HepG2 (cell line): ENCODE measurements around the gene STK4. TPM values are rescaled to one million over a fixed set of nuclear protein-coding genes. Genes with fewer than 3 reads are reported as not detected.

Experiments used
- ATAC-seq: fragments of 200-7000 bp; cut with Tn5 transposase; 3 replicates; pipeline ENCODE4 v1.9.1; 2020; ENCODE audit warnings: mild to moderate bottlenecking, moderate library complexity
- BruUV-seq: library from RNA; stranded (reverse); fragments of 400-500 nt; replicated peaks from 2 replicates; lab custom pipeline; 2021; lab: Mats Ljungman, UMichigan
- CTCF ChIA-PET: fragments of 300-600 bp; formaldehyde crosslinking; extraction: SDS; loops from one replicate; lab custom pipeline; 2021; ENCODE audit warnings: low total read pairs, inconsistent platforms, low intra/inter-chr PET ratio; lab: Yijun Ruan, JAX
- POLR2A ChIA-PET: fragments of 350-600 bp; sonication (Branson Sonifier 250); formaldehyde crosslinking; loops from one replicate; lab custom pipeline; 2020; ENCODE audit warnings: antibody characterized with exemption, inconsistent platforms; lab: Yijun Ruan, JAX
- DNase-seq: peaks from one replicate; pipeline ENCODE4 v3.0.0-alpha.2; 2015; ENCODE audit warnings: low spot score
- FAIRE-seq: peaks from 3 replicates; lab custom pipeline; 2011; peaks lifted over from hg19 to GRCh38; lab: Jason Lieb, UNC
- H2AFZ ChIP-seq: one replicate; pipeline ENCODE4 v1.6.1; 2011; ENCODE audit warnings: low read length, inconsistent platforms
- H3K27ac ChIP-seq: fragments of 300-600 bp; 3 replicates; pipeline ENCODE4 v1.8.0; 2011; ENCODE audit warnings: mixed run types, mild to moderate bottlenecking, mixed read lengths, low read length, inconsistent platforms; ENCODE audit not compliant: insufficient read depth; ENCODE audit errors: extremely low read length
- H3K27me3 ChIP-seq, 2 experiments: fragments of 200-600 bp in 1 of 2; 2 replicates in 1 of 2; 3 replicates in 1 of 2; pipeline versions ENCODE4 v1.6.0 to v1.8.0; 2011; ENCODE audit warnings: low read length in 2 of 2, mild to moderate bottlenecking in 2 of 2, moderate library complexity in 2 of 2, inconsistent platforms in 1 of 2; ENCODE audit not compliant: insufficient read depth in 2 of 2, control insufficient read depth in 1 of 2
- H3K36me3 ChIP-seq, 2 experiments: fragments of 200-600 bp in 1 of 2; replicated peaks in 1 of 2; 2 replicates in 1 of 2; 3 replicates in 1 of 2; pipeline versions ENCODE4 v1.5.1 to v1.8.0; 2011; ENCODE audit warnings: low read length in 2 of 2, inconsistent platforms in 1 of 2; ENCODE audit not compliant: insufficient read depth in 2 of 2, control insufficient read depth in 1 of 2
- H3K4me1 ChIP-seq: 2 replicates; pipeline ENCODE4 v1.5.1; 2012; ENCODE audit warnings: low read length, inconsistent platforms; ENCODE audit not compliant: insufficient read depth
- H3K4me2 ChIP-seq: 2 replicates; pipeline ENCODE4 v1.6.0; 2011; ENCODE audit warnings: low read depth, low read length, inconsistent platforms
- H3K4me3 ChIP-seq, 3 experiments: fragments of 200-600 bp in 1 of 3; sonication (generic), shearing (Covaris generic) in 1 of 3; replicated peaks in 1 of 3; 2 replicates each; pipeline ENCODE4 v1.5.1; 2011 to 2016; ENCODE audit warnings: low read length in 3 of 3, inconsistent platforms in 2 of 3, low read depth in 2 of 3, mild to moderate bottlenecking in 2 of 3, control low read depth in 1 of 3, mixed read lengths in 1 of 3; ENCODE audit not compliant: insufficient read depth in 1 of 3
- H3K79me2 ChIP-seq: one replicate; pipeline ENCODE4 v1.6.1; 2011; ENCODE audit warnings: low read length, inconsistent platforms; ENCODE audit not compliant: insufficient read depth
- H3K9ac ChIP-seq: 2 replicates; pipeline ENCODE4 v1.6.0; 2011; ENCODE audit warnings: mild to moderate bottlenecking, low read depth, low read length, inconsistent platforms; ENCODE audit not compliant: insufficient read depth
- H3K9me3 ChIP-seq: 2 replicates; pipeline ENCODE4 v1.5.1; 2012; ENCODE audit warnings: mild to moderate bottlenecking, low read length
- H4K20me1 ChIP-seq: 2 replicates; pipeline ENCODE4 v1.6.0; 2011; ENCODE audit warnings: inconsistent platforms, mild to moderate bottlenecking, low read length, moderate library complexity; ENCODE audit not compliant: insufficient read depth
- ATRX ChIP-seq: sonication (generic); formaldehyde crosslinking; IDR thresholded peaks from 2 replicates; pipeline ENCODE4 v1.4.0; 2020; ENCODE audit warnings: missing genetic modification reagents, borderline replicate concordance
- CREM ChIP-seq, 2 experiments: sonication (generic) in 1 of 2; formaldehyde crosslinking in 1 of 2; IDR thresholded peaks; 2 replicates each; pipeline versions ENCODE4 v1.4.0 to v1.6.1; 2016 to 2020; ENCODE audit warnings: antibody characterized with exemption in 1 of 2, mild to moderate bottlenecking in 1 of 2, missing genetic modification reagents in 1 of 2
- DNMT3B ChIP-seq: conservative IDR thresholded peaks from 2 replicates; pipeline ENCODE4 v1.6.1; 2016; ENCODE audit warnings: missing biosample characterization, control low read depth
- GTF2F1 ChIP-seq: fragments of 150-350 bp; IDR thresholded peaks from 2 replicates; pipeline ENCODE4 v1.6.1; 2014; ENCODE audit warnings: low read length
- HNRNPK ChIP-seq: fragments of 200-400 bp; formaldehyde crosslinking; IDR thresholded peaks from 2 replicates; pipeline ENCODE4 v1.6.1; 2018; ENCODE audit warnings: low read length, low read depth, moderate library complexity, mild to moderate bottlenecking; ENCODE audit not compliant: poor library complexity, severe bottlenecking
- NPAS2 ChIP-seq: sonication (generic); formaldehyde crosslinking; IDR thresholded peaks from 2 replicates; pipeline ENCODE4 v1.8.0; 2022; ENCODE audit warnings: mild to moderate bottlenecking, missing genetic modification reagents, borderline replicate concordance
- PCBP1 ChIP-seq: fragments of 200-400 bp; formaldehyde crosslinking; IDR thresholded peaks from 2 replicates; pipeline ENCODE4 v1.6.1; 2017; ENCODE audit warnings: mild to moderate bottlenecking, low read depth, low read length, borderline replicate concordance
- ZBTB4 ChIP-seq: sonication (generic); formaldehyde crosslinking; IDR thresholded peaks from 2 replicates; pipeline ENCODE4 v1.4.0; 2020; ENCODE audit warnings: missing genetic modification reagents, mild to moderate bottlenecking, borderline replicate concordance
- ZFYVE20 ChIP-seq: sonication (generic); formaldehyde crosslinking; IDR thresholded peaks from 2 replicates; pipeline ENCODE4 v1.8.0; 2023; ENCODE audit warnings: low read depth, mild to moderate bottlenecking, moderate library complexity, missing genetic modification reagents, borderline replicate concordance
- ZMYM2 ChIP-seq: sonication (generic); formaldehyde crosslinking; IDR thresholded peaks from 2 replicates; pipeline ENCODE4 v1.8.0; 2022; ENCODE audit warnings: mild to moderate bottlenecking, missing genetic modification reagents
- ZNF207 ChIP-seq: fragments of 450-650 bp; IDR thresholded peaks from 2 replicates; pipeline ENCODE4 v1.6.1; 2016; ENCODE audit warnings: antibody characterized with exemption, borderline replicate concordance
- ZNF75D ChIP-seq: sonication (generic); formaldehyde crosslinking; IDR thresholded peaks from 2 replicates; pipeline ENCODE4 v1.8.1; 2023; ENCODE audit warnings: missing genetic modification reagents, mild to moderate bottlenecking, borderline replicate concordance
- WGBS: methylation state at CpG from one replicate; pipeline ENCODE4 v1.1.6; 2017; ENCODE audit warnings: low lambda C conversion rate; 5-methylcytosine and 5-hydroxymethylcytosine counted together
- in situ Hi-C: cut with HindIII; loops from 2 replicates; pipeline ENCODE4 v1.10.0; 2017; ENCODE audit warnings: low pct_unique_long_range_greater_than_20kb; ENCODE audit not compliant: extremely low pct_ligation_motif_present
- intact Hi-C: fragments of 100-400 bp; cut with micrococcal nuclease; formaldehyde crosslinking; loops from one replicate; pipeline ENCODE4 v1.10.0; 2022; ENCODE audit not compliant: unreplicated experiment
- polyA plus RNA-seq, 8 experiments: library from polyadenylated mRNA; depleted of rRNA in 3 of 8; stranded (reverse) in 7 of 8; unstranded in 1 of 8; fragments of >200 nt; fragmentation: Illumina TruSeq in 4 of 8; extraction: Trizol in 4 of 8; gene quantifications; 2 replicates each; pipeline versions ENCODE4 v1.2.1 to v1.2.3, GENCODE V29; 2011 to 2016; ENCODE audit warnings: low read depth in 4 of 8, missing spikeins in 1 of 8, mixed read lengths in 1 of 8; ENCODE audit not compliant: insufficient read depth in 1 of 8
- total RNA-seq, 5 experiments: library from RNA; depleted of rRNA; stranded (reverse); fragments of >200 nt; fragmentation: Illumina TruSeq; extraction: Trizol; gene quantifications; 2 replicates each; pipeline ENCODE4 v1.2.3, GENCODE V29; 2016; ENCODE audit warnings: low read depth in 1 of 5

STK4 gene
- total and polyA plus RNA-seq, 2 of the 13 experiments (the other 11 are each of a cell fraction or from before 2014, with no cell fraction given) = 25.6 to 38.3 TPM

DNA sequence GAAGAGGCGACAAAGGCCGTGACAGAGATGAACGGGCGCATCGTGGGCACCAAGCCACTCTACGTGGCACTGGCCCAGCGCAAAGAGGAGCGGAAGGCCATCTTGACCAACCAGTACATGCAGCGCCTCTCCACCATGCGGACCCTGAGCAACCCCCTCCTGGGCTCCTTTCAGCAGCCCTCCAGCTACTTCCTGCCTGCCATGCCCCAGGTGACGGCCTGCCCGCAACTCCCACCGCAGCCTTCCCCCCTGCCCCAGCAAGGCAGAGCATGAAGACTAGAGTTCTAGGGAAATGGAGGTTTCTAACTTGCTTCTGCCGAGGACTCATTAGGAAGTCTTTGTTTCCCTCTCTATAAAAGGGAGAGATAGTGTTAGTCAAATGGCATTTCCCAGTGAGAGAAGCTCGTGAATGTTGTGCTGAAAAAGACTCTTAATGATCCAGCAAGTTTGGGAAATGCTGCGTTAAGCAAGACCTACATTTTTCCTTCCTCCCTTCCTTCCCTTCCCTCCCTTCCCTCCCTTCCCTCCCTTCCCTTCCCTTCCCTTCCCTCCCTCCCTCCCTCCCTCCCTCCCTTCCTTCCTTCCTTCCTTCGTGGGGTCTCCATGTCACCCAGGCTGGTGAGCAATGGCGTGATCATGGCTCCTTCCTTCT, 35.7 kb upstream of the STK4 start:
- Histone ChIP-seq H3K4me1 (no peaks in the 10 kb centered on the region), H3K9me3 (no peaks in the 10 kb centered on the region), H2AFZ (no peak overlapping the region), H3K4me2 (no peak overlapping the region), H3K4me3 (no peak overlapping the region), H4K20me1 (no peaks in the 10 kb centered on the region), H3K9ac (no peak overlapping the region), H3K36me3 (peaks cover 25 to 63% of the 10 kb centered on the region in 2 experiments), H3K79me2 (no peaks in the 10 kb centered on the region), H3K27ac (no peak overlapping the region), H3K27me3 (no peaks in the 10 kb centered on the region)
- ATAC-seq (no peak), FAIRE-seq (no peak), DNase-seq (no peak)
- intact Hi-C loops (no loop called here), in situ Hi-C loops (no loop called here)
- TF ChIP-seq ZMYM2 (CRISPR knock-in tag) = no peak
- TF ChIP-seq ZFYVE20 (CRISPR knock-in tag) = no peak
- no peak for TF ChIP-seq NPAS2 (CRISPR knock-in tag)
- 0 out of 2 replicates have a peak, but pooled peaks have one; percentile 56 for TF ChIP-seq PCBP1
- TF ChIP-seq DNMT3B = no peak
- no peak for TF ChIP-seq CREM (IDR thresholded peaks at IDR 0.05)
- TF ChIP-seq CREM (CRISPR knock-in tag; IDR thresholded peaks at IDR 0.05) = no peak
- TF ChIP-seq ZNF207 = no peak
- TF ChIP-seq ZNF75D (CRISPR knock-in tag) = no peak
- peak; percentile 98 for TF ChIP-seq HNRNPK
- TF ChIP-seq ATRX (CRISPR knock-in tag) = no peak
- no peak for TF ChIP-seq GTF2F1
- no peak for TF ChIP-seq ZBTB4
- no TSS peak for BruUV-seq
- ChIA-PET POLR2A (no interaction called here), CTCF (no interaction called here)
- WGBS = 96% methylated on average over 18 of the region's 18 CpGs
